CD4-positive, CD25-positive, alpha-beta regulatory T cell (primary cell): ENCODE results near the gene PBX3. TPM values are rescaled to one million over a fixed set of nuclear protein-coding genes. Genes with fewer than 3 reads are reported as not detected.

ENCODE experiments used
- ATAC-seq, 2 donors: fragments of 150-1000 bp; cut with Tn5 transposase; one replicate each; pipeline ENCODE4 v1.10.0; 2021; ENCODE audit warnings: low read depth in 2 of 2, moderate number of reproducible peaks in 2 of 2, moderate library complexity in 1 of 2
- DNase-seq, 3 donors: peaks; one replicate each; pipeline versions ENCODE4 v3.0.0 to v3.0.0-alpha.2; 2012 to 2022; ENCODE audit warnings: mixed read lengths in 1 of 3
- H3K27ac ChIP-seq: one replicate; pipeline ENCODE4 v1.7.0; 2013; ENCODE audit warnings: mild to moderate bottlenecking, low read length; ENCODE audit not compliant: insufficient read depth, poor library complexity, severe bottlenecking
- H3K27me3 ChIP-seq: one replicate; pipeline ENCODE4 v1.7.0; 2013; ENCODE audit warnings: low read length; ENCODE audit not compliant: control insufficient read depth, insufficient read depth
- H3K36me3 ChIP-seq: one replicate; pipeline ENCODE4 v1.7.0; 2013; ENCODE audit warnings: mild to moderate bottlenecking, low read length, moderate library complexity; ENCODE audit not compliant: control insufficient read depth, insufficient read depth
- H3K4me1 ChIP-seq: 2 replicates; pipeline ENCODE4 v1.7.0; 2013; ENCODE audit warnings: mild to moderate bottlenecking, low read length; ENCODE audit not compliant: insufficient read depth, control insufficient read depth, poor library complexity, severe bottlenecking
- H3K4me3 ChIP-seq: one replicate; pipeline ENCODE4 v1.7.0; 2013; ENCODE audit warnings: low read depth, mild to moderate bottlenecking, low read length, moderate library complexity
- H3K9me3 ChIP-seq, 2 experiments: 1 replicate in 1 of 2; 2 replicates in 1 of 2; pipeline ENCODE4 v1.7.0; 2013; ENCODE audit warnings: low read length in 2 of 2, mild to moderate bottlenecking in 1 of 2, moderate library complexity in 1 of 2; ENCODE audit not compliant: control insufficient read depth in 2 of 2
- H3K27ac Mint-ChIP-seq, 3 donors: one replicate each; pipeline ENCODE4 v1.8.0; 2020 to 2022; ENCODE audit warnings: mild to moderate bottlenecking in 3 of 3, mixed read lengths in 3 of 3, moderate library complexity in 2 of 3
- H3K27me3 Mint-ChIP-seq: one replicate; pipeline ENCODE4 v1.8.0; 2022; ENCODE audit warnings: mild to moderate bottlenecking, mixed read lengths
- H3K36me3 Mint-ChIP-seq: one replicate; pipeline ENCODE4 v1.8.0; 2020; ENCODE audit warnings: mixed read lengths
- H3K4me1 Mint-ChIP-seq, 4 donors: one replicate each; pipeline ENCODE4 v1.8.0; 2020 to 2022; ENCODE audit warnings: mixed read lengths in 4 of 4, mild to moderate bottlenecking in 1 of 4
- H3K4me3 Mint-ChIP-seq, 4 donors: one replicate each; pipeline ENCODE4 v1.8.0; 2020 to 2022; ENCODE audit warnings: mild to moderate bottlenecking in 4 of 4, mixed read lengths in 4 of 4, moderate library complexity in 3 of 4
- H3K9me3 Mint-ChIP-seq, 7 donors: one replicate each; pipeline ENCODE4 v1.8.0; 2020 to 2022; ENCODE audit warnings: mixed read lengths in 7 of 7, mild to moderate bottlenecking in 3 of 7, moderate library complexity in 2 of 7
- polyA plus RNA-seq, 4 donors: library from polyadenylated mRNA; unstranded; fragments of 300-500 nt; fragmentation: Illumina TruSeq; gene quantifications; one replicate each; pipeline ENCODE4 v1.2.3, GENCODE V29; 2021
- total RNA-seq: library from RNA; stranded (reverse); gene quantifications from one replicate; pipeline ENCODE4 v1.2.3, GENCODE V29; 2022

The PBX3 gene
- total and polyA plus RNA-seq, 5 donors from 2014 or later, result 3.7 to 18.3 (median 4.7) TPM

DNA sequence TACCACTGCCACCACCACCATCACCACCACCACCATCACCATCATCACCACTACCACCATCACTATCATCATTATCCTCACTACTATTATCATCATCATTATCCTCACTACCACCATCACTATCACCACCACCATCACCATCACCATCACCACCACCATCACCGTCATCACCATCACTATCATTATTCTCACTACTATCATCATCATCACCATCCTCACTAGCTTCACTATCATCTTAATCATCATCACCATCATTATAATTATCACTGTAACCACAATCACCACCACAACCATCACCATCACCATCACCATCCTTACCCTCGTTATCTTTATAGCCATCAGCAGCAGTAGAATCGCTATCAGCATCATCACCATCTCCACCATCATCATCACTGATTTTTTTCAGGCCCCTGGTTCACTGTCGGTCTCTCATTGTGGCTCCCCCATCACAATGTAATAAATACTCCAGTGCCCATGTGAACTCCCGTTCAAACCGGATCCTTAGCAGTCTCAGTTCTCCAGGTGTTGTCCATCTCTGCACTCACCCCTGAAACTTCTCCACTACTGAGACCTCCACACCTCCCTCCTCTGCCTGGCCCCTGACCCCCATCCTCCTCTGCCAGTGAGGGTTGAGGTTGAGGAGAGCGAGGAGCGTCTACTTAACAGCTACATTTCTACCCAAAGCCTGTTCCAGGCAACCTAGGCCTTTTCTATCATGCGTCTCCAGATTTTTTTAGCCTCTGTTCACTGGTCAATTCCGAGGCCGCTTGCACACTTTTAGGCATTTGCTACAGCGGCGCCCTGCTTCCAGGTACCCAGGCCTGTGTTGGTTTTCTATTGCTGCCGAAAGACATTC is 238.2 kb downstream of the PBX3 start:
- DNase-seq (no peak), ATAC-seq (no peak)
- peak overlapping the region in 1 of 4 donors; percentile 84 for H3K4me3 Mint-ChIP-seq
- Histone ChIP-seq H3K4me3 (no peak overlapping the region), H3K27ac (no peak overlapping the region), H3K4me1 (no peaks in the 10 kb centered on the region), H3K36me3 (no peaks in the 10 kb centered on the region), H3K9me3 (no peaks in the 10 kb centered on the region), H3K27me3 (peaks cover 4% of the 10 kb centered on the region)
- H3K9me3 Mint-ChIP-seq, result peaks cover 0 to 9% (median 3%) of the 10 kb centered on the region in 7 donors
- H3K36me3 Mint-ChIP-seq, result no peaks in the 10 kb centered on the region
- H3K4me1 Mint-ChIP-seq, result no peaks in the 10 kb centered on the region
- H3K27me3 Mint-ChIP-seq, result peaks cover 4% of the 10 kb centered on the region
- no peak overlapping the region for H3K27ac Mint-ChIP-seq

DNA sequence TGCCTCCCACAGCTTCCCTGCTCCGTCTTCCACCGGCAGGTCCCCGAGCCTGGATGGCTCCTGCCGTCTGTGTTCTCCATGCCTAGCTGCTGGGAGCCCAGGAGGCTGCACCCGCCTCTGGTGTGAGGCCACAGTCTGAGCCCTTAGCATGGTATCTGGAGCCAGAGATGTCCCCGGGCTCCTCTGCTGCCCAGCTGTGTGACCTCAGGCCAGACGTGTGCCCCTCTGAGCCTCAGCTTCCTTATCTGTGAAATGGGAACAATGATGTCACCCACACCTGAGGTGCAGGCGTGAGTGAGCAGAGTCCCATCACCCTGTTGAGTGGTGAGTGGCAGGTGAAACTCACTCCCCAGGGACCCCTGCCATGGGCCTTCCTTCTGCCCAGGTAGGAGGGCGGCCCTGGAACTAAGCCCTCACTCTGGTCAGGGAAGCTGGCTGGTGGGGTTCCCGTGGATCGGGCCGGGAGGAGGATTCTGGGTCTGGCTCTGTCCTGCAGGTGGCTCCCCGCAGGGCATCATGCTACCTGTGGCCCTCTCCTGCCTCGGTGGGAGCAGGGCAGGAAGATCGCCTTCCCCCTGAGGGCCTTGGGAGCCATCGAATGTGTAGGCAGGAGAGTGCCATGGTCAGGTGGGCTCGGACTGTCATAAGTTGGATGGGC is 239.0 kb downstream of the PBX3 start:
- H3K36me3 Mint-ChIP-seq, result no peaks in the 10 kb centered on the region
- peaks cover 0 to 6% (median 2%) of the 10 kb centered on the region in 7 donors for H3K9me3 Mint-ChIP-seq
- DNase-seq, result no peak
- no peak overlapping the region for H3K27ac Mint-ChIP-seq
- ATAC-seq, result no peak
- H3K36me3 ChIP-seq, result no peaks in the 10 kb centered on the region
- peaks cover 4% of the 10 kb centered on the region for H3K27me3 ChIP-seq
- no peak overlapping the region for H3K4me3 ChIP-seq
- H3K4me1 ChIP-seq, result no peaks in the 10 kb centered on the region
- H3K4me1 Mint-ChIP-seq, result no peaks in the 10 kb centered on the region
- H3K27me3 Mint-ChIP-seq, result peaks cover 2% of the 10 kb centered on the region
- H3K4me3 Mint-ChIP-seq, result peak overlapping the region in 1 of 4 donors; percentile 84
- H3K9me3 ChIP-seq, result no peaks in the 10 kb centered on the region
- H3K27ac ChIP-seq, result no peak overlapping the region

DNA sequence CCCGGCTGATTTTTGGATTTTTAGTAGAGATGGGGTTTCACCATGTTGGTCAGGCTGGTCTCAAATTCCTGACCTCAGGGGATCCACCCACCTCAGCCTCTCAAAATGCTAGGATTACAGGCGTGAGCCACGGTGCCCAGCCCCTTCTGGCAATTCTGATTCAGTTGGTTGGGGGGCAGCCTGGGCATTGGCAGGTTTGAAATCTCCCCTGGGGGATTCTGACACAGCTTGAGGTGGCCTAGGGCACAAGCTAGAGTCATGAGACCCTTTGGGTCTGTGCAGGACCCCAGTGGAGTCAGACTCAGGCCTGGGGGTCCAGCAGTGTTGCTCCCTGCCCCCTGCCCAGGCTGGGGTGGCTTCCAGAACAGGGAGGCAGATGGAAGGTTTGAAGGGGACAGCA is 239.8 kb downstream of the PBX3 start:
- H3K4me3 ChIP-seq, result no peak overlapping the region
- no peak overlapping the region for H3K27ac ChIP-seq
- Mint-ChIP-seq H3K4me3 (no peak overlapping the region), H3K27me3 (no peaks in the 10 kb centered on the region), H3K9me3 (peaks cover 0 to 5% (median 0%) of the 10 kb centered on the region in 7 donors), H3K36me3 (no peaks in the 10 kb centered on the region), H3K4me1 (no peaks in the 10 kb centered on the region), H3K27ac (no peak overlapping the region)
- ATAC-seq (no peak), DNase-seq (no peak)
- H3K36me3 ChIP-seq, result no peaks in the 10 kb centered on the region
- H3K27me3 ChIP-seq, result peaks cover 4% of the 10 kb centered on the region
- no peaks in the 10 kb centered on the region for H3K9me3 ChIP-seq
- no peaks in the 10 kb centered on the region for H3K4me1 ChIP-seq

DNA sequence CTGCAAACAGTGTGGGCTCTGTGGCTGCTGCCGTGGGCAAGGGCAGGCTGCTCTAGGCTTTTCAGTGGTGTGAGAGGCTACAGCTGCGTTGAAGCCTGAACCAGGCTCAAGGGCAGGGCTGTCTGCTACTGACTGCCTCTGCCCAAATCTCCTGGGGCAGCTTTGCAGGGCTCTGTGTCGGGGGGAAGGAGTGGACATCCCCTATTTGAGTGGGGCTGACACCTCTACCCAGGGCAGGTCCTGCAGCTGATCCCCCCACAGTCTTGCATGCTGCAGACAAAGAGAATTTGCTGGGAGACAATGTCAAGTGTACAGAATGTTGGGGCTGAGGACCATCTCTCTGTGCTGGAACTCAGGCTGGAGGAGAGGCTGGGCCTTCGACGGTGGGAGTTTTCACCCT is 240.2 kb downstream of the PBX3 start:
- H3K9me3 Mint-ChIP-seq, result peaks cover 0 to 5% (median 0%) of the 10 kb centered on the region in 7 donors
- H3K27me3 Mint-ChIP-seq, result no peaks in the 10 kb centered on the region
- Histone ChIP-seq H3K9me3 (no peaks in the 10 kb centered on the region), H3K27ac (no peak overlapping the region), H3K4me1 (no peaks in the 10 kb centered on the region), H3K27me3 (peaks cover under 1% of the 10 kb centered on the region), H3K4me3 (no peak overlapping the region), H3K36me3 (no peaks in the 10 kb centered on the region)
- no peak overlapping the region for H3K4me3 Mint-ChIP-seq
- no peaks in the 10 kb centered on the region for H3K4me1 Mint-ChIP-seq
- no peak for DNase-seq
- no peaks in the 10 kb centered on the region for H3K36me3 Mint-ChIP-seq
- H3K27ac Mint-ChIP-seq, result no peak overlapping the region
- no peak for ATAC-seq

DNA sequence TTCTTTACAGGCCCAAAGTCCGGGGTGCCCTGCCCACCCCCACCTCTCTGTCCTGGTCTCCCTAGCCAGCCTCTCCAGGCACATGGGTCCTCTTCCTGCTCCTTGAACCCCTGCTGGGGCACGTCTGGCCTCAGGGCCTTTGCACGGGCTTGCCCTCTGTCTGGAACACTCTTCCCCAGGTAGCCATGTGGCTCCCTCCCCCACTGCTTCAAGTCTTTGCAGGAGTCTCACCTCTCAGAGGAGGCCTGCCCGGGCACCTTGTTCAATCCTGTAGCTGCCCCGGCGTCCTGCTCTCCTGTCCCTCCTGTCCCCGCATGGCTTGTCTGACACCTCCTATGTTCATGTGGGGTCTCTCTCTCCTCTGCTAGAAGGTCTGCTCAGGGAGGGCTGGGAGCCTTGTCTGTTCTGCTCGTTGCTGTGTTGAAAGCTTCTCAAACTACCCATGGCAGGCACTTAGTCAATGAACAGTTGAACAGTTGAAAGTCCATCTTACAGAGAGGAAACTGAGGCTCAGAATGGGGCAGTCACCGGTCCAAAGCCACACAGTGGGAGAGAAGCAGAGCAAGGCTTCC is 241.4 kb downstream of the PBX3 start:
- no peak overlapping the region for H3K4me3 Mint-ChIP-seq
- H3K27ac Mint-ChIP-seq, result no peak overlapping the region
- H3K4me1 Mint-ChIP-seq, result no peaks in the 10 kb centered on the region
- no peaks in the 10 kb centered on the region for H3K27me3 ChIP-seq
- H3K27ac ChIP-seq, result no peak overlapping the region
- H3K4me3 ChIP-seq, result no peak overlapping the region
- no peaks in the 10 kb centered on the region for H3K36me3 ChIP-seq
- DNase-seq, result no peak
- no peak for ATAC-seq
- peaks cover 0 to 5% (median 0%) of the 10 kb centered on the region in 7 donors for H3K9me3 Mint-ChIP-seq
- no peaks in the 10 kb centered on the region for H3K9me3 ChIP-seq
- H3K27me3 Mint-ChIP-seq, result no peaks in the 10 kb centered on the region
- no peaks in the 10 kb centered on the region for H3K4me1 ChIP-seq
- H3K36me3 Mint-ChIP-seq, result no peaks in the 10 kb centered on the region

DNA sequence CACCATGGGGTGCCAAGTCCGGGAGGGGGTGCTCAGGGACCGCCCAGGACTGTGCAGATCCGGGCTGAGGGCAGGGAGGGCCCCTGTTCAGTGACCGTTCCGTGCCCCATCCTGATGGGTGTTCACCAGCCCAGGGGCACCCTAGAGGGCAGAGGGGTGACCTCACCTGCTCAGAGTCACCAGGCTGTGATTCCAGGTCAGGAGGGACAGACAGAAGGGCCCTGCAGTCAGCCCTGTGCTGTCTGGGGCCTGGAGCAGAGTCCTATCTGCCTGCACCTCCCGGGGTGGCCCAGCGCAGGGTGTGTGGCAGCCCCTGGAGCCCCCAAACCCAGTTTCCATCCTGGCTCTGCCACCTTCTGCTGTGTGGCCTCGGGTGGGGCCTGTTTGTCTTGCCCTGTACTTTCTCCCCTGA is 241.9 kb downstream of the PBX3 start:
- Histone ChIP-seq H3K4me1 (no peaks in the 10 kb centered on the region), H3K27ac (no peak overlapping the region), H3K36me3 (no peaks in the 10 kb centered on the region), H3K27me3 (no peaks in the 10 kb centered on the region), H3K9me3 (no peaks in the 10 kb centered on the region), H3K4me3 (no peak overlapping the region)
- Mint-ChIP-seq H3K4me1 (no peaks in the 10 kb centered on the region), H3K4me3 (no peak overlapping the region), H3K27me3 (no peaks in the 10 kb centered on the region), H3K9me3 (peaks cover 0 to 5% (median 0%) of the 10 kb centered on the region in 7 donors), H3K27ac (no peak overlapping the region), H3K36me3 (no peaks in the 10 kb centered on the region)
- no peak for DNase-seq
- no peak for ATAC-seq

DNA sequence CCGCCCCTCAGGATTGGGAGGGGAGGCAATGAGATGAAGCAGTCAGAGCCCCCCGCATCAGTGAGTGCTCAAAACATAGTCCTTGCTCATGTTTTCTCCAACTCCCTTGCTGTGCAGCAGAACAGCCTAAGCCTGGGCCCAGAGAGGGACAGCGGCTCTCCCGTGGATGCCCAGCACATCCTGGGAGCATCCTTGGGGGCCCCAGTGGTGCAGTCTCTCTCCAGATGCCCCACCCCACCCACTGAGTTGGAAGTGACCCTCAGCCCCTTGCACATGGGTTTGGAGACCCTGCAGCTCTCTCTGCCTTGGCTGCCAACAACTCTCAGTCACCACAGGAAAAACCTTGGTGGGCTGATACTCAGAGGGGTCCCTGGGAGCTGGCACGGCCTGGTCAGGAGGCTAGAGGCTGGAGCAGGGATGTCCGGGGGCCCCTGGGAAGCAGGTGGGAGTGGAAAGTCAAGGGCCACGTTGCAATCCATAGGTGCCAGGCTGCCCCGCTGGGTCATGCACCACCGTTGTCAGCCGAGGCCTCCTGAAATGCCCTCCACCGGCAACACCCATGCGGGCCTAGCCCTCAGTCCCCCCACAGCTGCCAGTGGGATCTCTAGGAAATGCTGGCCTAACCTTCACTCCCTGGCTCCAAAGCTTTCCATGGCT is 242.5 kb downstream of the PBX3 start:
- Histone ChIP-seq H3K4me3 (no peak overlapping the region), H3K4me1 (no peaks in the 10 kb centered on the region), H3K9me3 (no peaks in the 10 kb centered on the region), H3K36me3 (no peaks in the 10 kb centered on the region), H3K27me3 (no peaks in the 10 kb centered on the region), H3K27ac (no peak overlapping the region)
- H3K4me3 Mint-ChIP-seq, result no peak overlapping the region
- H3K9me3 Mint-ChIP-seq, result peaks cover 0 to 5% (median 0%) of the 10 kb centered on the region in 7 donors
- H3K4me1 Mint-ChIP-seq, result no peaks in the 10 kb centered on the region
- no peak overlapping the region for H3K27ac Mint-ChIP-seq
- H3K36me3 Mint-ChIP-seq, result no peaks in the 10 kb centered on the region
- H3K27me3 Mint-ChIP-seq, result no peaks in the 10 kb centered on the region
- DNase-seq (no peak), ATAC-seq (no peak)
